Keratinocyte (primary cell): ENCODE results near the gene DIO1. TPM values are rescaled to one million over a fixed set of nuclear protein-coding genes. Genes with fewer than 3 reads are reported as not detected.

Experiments used
- DNase-seq: peaks from one replicate; pipeline ENCODE4 v3.0.0-alpha.2; 2011; ENCODE audit warnings: low read depth, missing footprints, low spot score
- FAIRE-seq: peaks from 2 replicates; lab custom pipeline; 2011; peaks lifted over from hg19 to GRCh38; lab: Jason Lieb, UNC
- H2AFZ ChIP-seq: 2 replicates; pipeline ENCODE4 v1.6.0; 2012; ENCODE audit warnings: low read length, control low read depth, inconsistent platforms; ENCODE audit not compliant: control insufficient read depth
- H3K27ac ChIP-seq: 2 replicates; pipeline ENCODE4 v1.5.1; 2011; ENCODE audit warnings: low read length; ENCODE audit not compliant: control insufficient read depth, insufficient read depth
- H3K27me3 ChIP-seq: 3 replicates; pipeline ENCODE4 v1.6.0; 2011; ENCODE audit warnings: low read length; ENCODE audit not compliant: control insufficient read depth, insufficient read depth; ENCODE audit errors: extremely low read depth
- H3K36me3 ChIP-seq, 2 experiments: 2 replicates in 1 of 2; 3 replicates in 1 of 2; pipeline ENCODE4 v1.5.1; 2011; ENCODE audit warnings: low read length in 2 of 2, mild to moderate bottlenecking in 1 of 2; ENCODE audit not compliant: control insufficient read depth in 2 of 2, insufficient read depth in 2 of 2; ENCODE audit errors: extremely low read depth in 1 of 2
- H3K4me1 ChIP-seq: 3 replicates; pipeline ENCODE4 v1.5.1; 2011; ENCODE audit warnings: low read length; ENCODE audit not compliant: control insufficient read depth, insufficient read depth; ENCODE audit errors: extremely low read depth
- H3K4me2 ChIP-seq: 3 replicates; pipeline ENCODE4 v1.6.0; 2011; ENCODE audit warnings: low read depth, low read length; ENCODE audit not compliant: control insufficient read depth, insufficient read depth; ENCODE audit errors: extremely low read depth
- H3K4me3 ChIP-seq, 3 experiments: fragments of 200-600 bp in 1 of 3; sonication (generic) in 1 of 3; 2 replicates in 2 of 3; 3 replicates in 1 of 3; pipeline ENCODE4 v1.5.1; 2011 to 2016; ENCODE audit warnings: low read length in 3 of 3, mild to moderate bottlenecking in 3 of 3, control low read depth in 2 of 3, inconsistent platforms in 1 of 3, low read depth in 1 of 3, mixed read lengths in 1 of 3, mixed run types in 1 of 3, moderate library complexity in 1 of 3; ENCODE audit not compliant: control insufficient read depth in 2 of 3, insufficient read depth in 2 of 3; ENCODE audit errors: extremely low read depth in 1 of 3
- H3K79me2 ChIP-seq: 2 replicates; pipeline ENCODE4 v1.6.0; 2012; ENCODE audit warnings: low read length; ENCODE audit not compliant: control insufficient read depth, insufficient read depth
- H3K9ac ChIP-seq: 3 replicates; pipeline ENCODE4 v1.6.0; 2011; ENCODE audit warnings: low read length; ENCODE audit not compliant: control insufficient read depth, insufficient read depth; ENCODE audit errors: extremely low read depth
- H3K9me1 ChIP-seq: 3 replicates; pipeline ENCODE4 v1.6.0; 2011; ENCODE audit warnings: low read length; ENCODE audit not compliant: control insufficient read depth, insufficient read depth; ENCODE audit errors: extremely low read depth
- H3K9me3 ChIP-seq: 2 replicates; pipeline ENCODE4 v1.5.1; 2012; ENCODE audit warnings: low read depth, low read length; ENCODE audit not compliant: control insufficient read depth
- H4K20me1 ChIP-seq: 3 replicates; pipeline ENCODE4 v1.6.0; 2011; ENCODE audit warnings: low read length; ENCODE audit not compliant: control insufficient read depth, insufficient read depth; ENCODE audit errors: extremely low read depth
- EZH2 ChIP-seq: IDR thresholded peaks from one replicate; pipeline ENCODE4 v1.6.1; 2012; ENCODE audit warnings: inconsistent platforms, mild to moderate bottlenecking, low read length, moderate library complexity
- dilution Hi-C: fragments of 300-500 bp; cut with MboI; formaldehyde crosslinking; loops from one replicate; pipeline ENCODE4 v1.7.0; 2020; ENCODE audit warnings: low sequenced_read_pairs; ENCODE audit not compliant: extremely low pct_ligation_motif_present
- polyA plus RNA-seq, 5 experiments: library from polyadenylated mRNA; depleted of rRNA in 3 of 5; stranded (reverse) in 3 of 5; stranded (forward) in 1 of 5; unstranded in 1 of 5; fragments of >200 nt; gene quantifications; 1 replicate in 1 of 5; 2 replicates in 3 of 5; 3 replicates in 1 of 5; pipeline versions ENCODE4 v1.2.1 to v1.2.3, GENCODE V29; 2011 to 2012; ENCODE audit warnings: missing spikeins in 2 of 5, low read depth in 1 of 5, low replicate concordance in 1 of 5
- TF ChIP-seq, protein P1 (sequence below), 3 experiments: IDR thresholded peaks in 1 of 3; conservative IDR thresholded peaks in 1 of 3; optimal IDR thresholded peaks in 1 of 3; 2 replicates in 2 of 3; 3 replicates in 1 of 3; pipeline versions ENCODE3 to v1.5.1; 2011; ENCODE audit warnings: low read length in 3 of 3, mild to moderate bottlenecking in 3 of 3, moderate library complexity in 2 of 3, control low read depth in 1 of 3, inconsistent platforms in 1 of 3; ENCODE audit not compliant: insufficient read depth in 2 of 3; ENCODE audit errors: extremely low read depth in 1 of 3

Gene DIO1
- polyA plus RNA-seq, 1 donor (not counting 4 experiments of a cell fraction or from before 2014, with no cell fraction given): not detected

GRCh38 chr1:53905509-53905908, 11.5 kb downstream of the DIO1 start:
- no peaks in the 10 kb centered on the region for H4K20me1 ChIP-seq
- no peak overlapping the region for H3K4me3 ChIP-seq
- FAIRE-seq (no peak), DNase-seq (no peak)
- TF ChIP-seq, protein P1, sequence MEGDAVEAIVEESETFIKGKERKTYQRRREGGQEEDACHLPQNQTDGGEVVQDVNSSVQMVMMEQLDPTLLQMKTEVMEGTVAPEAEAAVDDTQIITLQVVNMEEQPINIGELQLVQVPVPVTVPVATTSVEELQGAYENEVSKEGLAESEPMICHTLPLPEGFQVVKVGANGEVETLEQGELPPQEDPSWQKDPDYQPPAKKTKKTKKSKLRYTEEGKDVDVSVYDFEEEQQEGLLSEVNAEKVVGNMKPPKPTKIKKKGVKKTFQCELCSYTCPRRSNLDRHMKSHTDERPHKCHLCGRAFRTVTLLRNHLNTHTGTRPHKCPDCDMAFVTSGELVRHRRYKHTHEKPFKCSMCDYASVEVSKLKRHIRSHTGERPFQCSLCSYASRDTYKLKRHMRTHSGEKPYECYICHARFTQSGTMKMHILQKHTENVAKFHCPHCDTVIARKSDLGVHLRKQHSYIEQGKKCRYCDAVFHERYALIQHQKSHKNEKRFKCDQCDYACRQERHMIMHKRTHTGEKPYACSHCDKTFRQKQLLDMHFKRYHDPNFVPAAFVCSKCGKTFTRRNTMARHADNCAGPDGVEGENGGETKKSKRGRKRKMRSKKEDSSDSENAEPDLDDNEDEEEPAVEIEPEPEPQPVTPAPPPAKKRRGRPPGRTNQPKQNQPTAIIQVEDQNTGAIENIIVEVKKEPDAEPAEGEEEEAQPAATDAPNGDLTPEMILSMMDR (optimal IDR thresholded peaks at IDR 0.05 in 1 of 3, IDR thresholded peaks at IDR 0.05 in 1 of 3, conservative IDR thresholded peaks at IDR 0.05 in 1 of 3; ENCODE audit: extremely low read depth in 1 of 3, insufficient read depth in 2 of 3, low read length in 3 of 3): no peak
- no peak for TF ChIP-seq EZH2
- H3K9me3 ChIP-seq: no peaks in the 10 kb centered on the region
- H3K36me3 ChIP-seq: no peaks in the 10 kb centered on the region
- H3K79me2 ChIP-seq: no peaks in the 10 kb centered on the region
- H2AFZ ChIP-seq: no peak overlapping the region
- H3K4me2 ChIP-seq: no peak overlapping the region
- H3K9me1 ChIP-seq: no peaks in the 10 kb centered on the region
- dilution Hi-C loops: no loop called here
- no peaks in the 10 kb centered on the region for H3K27me3 ChIP-seq
- H3K4me1 ChIP-seq: peaks cover 3% of the 10 kb centered on the region
- H3K27ac ChIP-seq: no peak overlapping the region
- no peak overlapping the region for H3K9ac ChIP-seq

DNA sequence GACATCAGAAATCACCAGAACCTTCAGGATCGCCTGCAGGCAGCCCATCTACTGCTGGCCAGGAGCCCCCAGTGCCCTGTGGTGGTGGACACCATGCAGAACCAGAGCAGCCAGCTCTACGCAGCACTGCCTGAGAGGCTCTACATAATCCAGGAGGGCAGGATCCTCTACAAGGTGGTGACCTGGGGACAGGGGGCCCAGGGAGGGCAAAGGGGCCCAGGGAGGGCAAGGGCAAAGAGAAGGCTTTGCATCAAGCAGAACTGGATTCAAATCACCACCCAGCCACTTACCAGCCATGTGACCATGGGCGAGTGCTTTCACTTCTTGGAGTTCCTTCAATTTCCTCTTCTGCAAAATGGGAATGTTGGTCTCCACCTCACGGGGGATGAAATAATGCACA, 12.1 kb downstream of the DIO1 start:
- no peak overlapping the region for H2AFZ ChIP-seq
- peaks cover 3% of the 10 kb centered on the region for H3K4me1 ChIP-seq
- H3K4me3 ChIP-seq: no peak overlapping the region
- H3K27ac ChIP-seq: no peak overlapping the region
- FAIRE-seq: no peak
- H3K9me1 ChIP-seq: no peaks in the 10 kb centered on the region
- H4K20me1 ChIP-seq: no peaks in the 10 kb centered on the region
- TF ChIP-seq, protein P1 (optimal IDR thresholded peaks at IDR 0.05 in 1 of 3, IDR thresholded peaks at IDR 0.05 in 1 of 3, conservative IDR thresholded peaks at IDR 0.05 in 1 of 3; ENCODE audit: extremely low read depth in 1 of 3, insufficient read depth in 2 of 3, low read length in 3 of 3): no peak
- TF ChIP-seq EZH2: no peak
- no peak overlapping the region for H3K4me2 ChIP-seq
- no peaks in the 10 kb centered on the region for H3K9me3 ChIP-seq
- DNase-seq: no peak
- H3K27me3 ChIP-seq: no peaks in the 10 kb centered on the region
- H3K9ac ChIP-seq: no peak overlapping the region
- H3K79me2 ChIP-seq: no peaks in the 10 kb centered on the region
- dilution Hi-C loops: no loop called here
- H3K36me3 ChIP-seq: no peaks in the 10 kb centered on the region
